GM13976 (cell line): ENCODE results near the gene RAD23B.

ENCODE experiments used
- DNase-seq: peaks from one replicate; pipeline ENCODE4 v3.0.0; 2012; ENCODE audit warnings: low spot score
- in situ Hi-C: fragments of 300-500 bp; cut with MboI; formaldehyde crosslinking; loops from one replicate; pipeline ENCODE4 v1.12.0; 2022; ENCODE audit warnings: low sequenced_read_pairs, mixed read lengths, inconsistent platforms; ENCODE audit not compliant: unreplicated experiment
- TF ChIP-seq, protein P1 (sequence below): IDR thresholded peaks from 2 replicates; pipeline ENCODE4 v1.5.1; 2012; ENCODE audit warnings: borderline replicate concordance, mild to moderate bottlenecking; ENCODE audit not compliant: insufficient read depth; ENCODE audit errors: extremely low read depth, missing control alignments, control extremely low read depth

The RAD23B gene

DNA sequence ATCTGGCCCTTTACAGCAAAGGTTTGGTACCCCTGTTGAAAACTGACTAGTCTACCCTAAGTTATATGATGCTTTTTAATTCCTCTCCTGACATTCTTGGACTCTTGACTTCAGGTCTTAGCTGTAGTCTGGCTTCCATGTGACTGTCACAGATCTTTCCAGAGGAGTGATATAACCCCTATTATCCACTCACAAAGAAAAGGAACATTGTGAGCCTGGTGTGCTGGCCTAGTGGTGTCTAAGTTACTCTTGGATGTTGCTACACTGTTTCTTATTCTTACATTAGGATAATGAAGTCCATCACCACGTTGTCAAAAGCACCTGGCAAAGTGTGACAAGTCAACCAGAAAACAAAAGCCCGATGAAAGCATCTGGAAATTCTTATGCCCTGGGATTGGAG, 49.8 kb downstream of the RAD23B start:
- TF ChIP-seq, protein P1, sequence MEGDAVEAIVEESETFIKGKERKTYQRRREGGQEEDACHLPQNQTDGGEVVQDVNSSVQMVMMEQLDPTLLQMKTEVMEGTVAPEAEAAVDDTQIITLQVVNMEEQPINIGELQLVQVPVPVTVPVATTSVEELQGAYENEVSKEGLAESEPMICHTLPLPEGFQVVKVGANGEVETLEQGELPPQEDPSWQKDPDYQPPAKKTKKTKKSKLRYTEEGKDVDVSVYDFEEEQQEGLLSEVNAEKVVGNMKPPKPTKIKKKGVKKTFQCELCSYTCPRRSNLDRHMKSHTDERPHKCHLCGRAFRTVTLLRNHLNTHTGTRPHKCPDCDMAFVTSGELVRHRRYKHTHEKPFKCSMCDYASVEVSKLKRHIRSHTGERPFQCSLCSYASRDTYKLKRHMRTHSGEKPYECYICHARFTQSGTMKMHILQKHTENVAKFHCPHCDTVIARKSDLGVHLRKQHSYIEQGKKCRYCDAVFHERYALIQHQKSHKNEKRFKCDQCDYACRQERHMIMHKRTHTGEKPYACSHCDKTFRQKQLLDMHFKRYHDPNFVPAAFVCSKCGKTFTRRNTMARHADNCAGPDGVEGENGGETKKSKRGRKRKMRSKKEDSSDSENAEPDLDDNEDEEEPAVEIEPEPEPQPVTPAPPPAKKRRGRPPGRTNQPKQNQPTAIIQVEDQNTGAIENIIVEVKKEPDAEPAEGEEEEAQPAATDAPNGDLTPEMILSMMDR = no peak
- in situ Hi-C loops = no loop called here
- DNase-seq = no peak

DNA sequence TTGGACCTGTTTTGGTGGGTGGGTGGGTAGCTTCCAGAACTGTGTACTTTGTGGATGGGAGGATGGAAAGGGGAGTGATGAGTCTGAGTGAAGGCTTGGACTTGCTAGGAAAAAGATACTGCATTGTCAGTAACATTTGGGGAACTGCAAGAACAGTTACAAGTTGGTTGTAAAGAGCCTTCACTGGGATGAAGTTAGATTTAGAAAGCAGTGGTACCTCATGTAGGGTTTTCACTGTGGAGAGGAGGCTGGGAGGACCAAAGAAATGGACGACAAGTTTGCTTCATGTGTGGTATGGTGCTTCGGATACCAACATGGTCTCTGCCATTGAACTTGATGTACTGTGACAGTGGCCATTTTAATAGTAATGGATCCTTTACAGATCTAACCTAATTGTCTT, 50.3 kb downstream of the RAD23B start:
- TF ChIP-seq, protein P1 = no peak
- in situ Hi-C loops = no loop called here
- DNase-seq = no peak

DNA sequence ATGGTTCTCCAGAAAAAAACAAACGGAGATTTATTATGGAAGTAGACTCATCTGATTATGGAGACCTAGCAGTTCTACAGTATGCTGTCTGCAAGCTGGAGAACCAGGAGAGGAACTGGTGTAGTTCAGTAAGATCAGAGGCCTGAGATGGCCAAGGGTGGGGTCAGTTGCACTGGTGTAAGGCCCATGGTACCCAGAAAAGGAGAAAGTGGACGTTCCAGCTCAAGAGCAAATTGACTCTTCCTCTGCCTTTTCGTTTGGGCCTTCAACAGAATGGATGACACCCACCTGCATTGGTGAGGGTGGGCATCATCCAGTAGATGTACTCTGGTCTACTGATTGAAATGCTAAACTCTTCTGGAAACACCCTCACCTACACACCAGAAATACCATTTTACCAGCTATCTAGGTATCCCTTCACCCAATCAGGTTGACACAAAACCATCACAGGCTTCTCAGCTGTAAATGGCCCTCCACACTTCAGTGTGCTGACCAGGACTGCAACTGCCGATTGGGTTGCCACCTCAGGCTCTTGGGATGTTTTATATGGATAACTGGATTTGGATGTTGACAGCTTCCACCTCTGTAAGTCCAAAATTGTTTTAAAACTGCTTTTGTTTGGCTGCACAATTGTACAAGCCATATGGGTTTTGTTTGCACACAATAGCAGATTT, 51.2 kb downstream of the RAD23B start:
- in situ Hi-C loops = no loop called here
- TF ChIP-seq, protein P1 = no peak
- DNase-seq = no peak

DNA sequence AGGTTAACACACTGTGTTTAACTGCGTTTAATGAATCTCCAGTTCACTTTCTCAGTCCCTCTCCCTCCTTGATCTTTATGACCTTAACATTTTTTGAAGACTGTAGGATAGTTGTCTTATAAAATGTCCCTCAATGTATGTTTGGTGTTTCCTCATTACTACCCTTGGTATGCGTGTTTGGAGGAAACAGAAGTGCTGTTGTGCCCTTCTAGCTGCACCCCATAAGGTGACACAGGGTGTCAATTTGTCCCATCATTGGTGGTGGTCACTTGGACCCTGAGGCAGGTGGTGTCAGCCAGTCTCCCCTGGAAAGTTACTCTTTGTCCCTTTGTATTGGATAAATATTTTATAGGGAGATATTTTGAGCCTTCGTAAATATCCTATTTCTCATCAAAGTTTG, 52.3 kb downstream of the RAD23B start:
- TF ChIP-seq, protein P1 = no peak
- in situ Hi-C loops = no loop called here
- no peak for DNase-seq

DNA sequence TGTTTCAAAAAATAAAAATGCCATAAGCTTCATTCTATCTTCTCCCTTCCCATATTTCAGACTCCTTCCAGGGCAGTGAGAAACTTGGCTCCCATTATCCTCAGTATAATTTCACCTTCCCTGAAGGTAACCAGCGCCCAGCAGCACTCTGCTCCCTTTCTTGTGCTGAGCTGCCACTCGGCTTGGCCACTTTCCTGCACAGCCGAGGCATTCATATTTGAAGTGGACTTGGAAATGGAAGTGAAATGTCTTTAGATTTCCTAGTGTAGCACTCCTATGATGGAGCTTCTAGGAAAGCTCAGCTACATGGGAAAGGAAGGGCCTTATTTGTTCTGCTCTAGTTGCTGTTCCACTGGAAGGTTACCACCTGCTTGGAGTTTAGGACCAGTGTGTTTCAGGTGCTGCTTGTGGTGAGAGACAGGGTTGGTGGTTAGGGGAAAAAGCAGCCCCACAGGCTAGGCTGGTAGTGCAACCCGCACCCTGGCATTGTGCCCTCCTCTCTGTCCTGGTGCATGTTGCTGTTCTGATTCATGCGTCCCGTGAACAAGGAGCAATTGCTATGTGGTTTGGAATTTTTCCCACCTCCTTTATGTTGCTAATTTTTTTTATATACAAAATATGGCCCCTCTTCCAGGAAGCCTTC, 53.8 kb downstream of the RAD23B start:
- TF ChIP-seq, protein P1 = no peak
- DNase-seq = no peak
- in situ Hi-C loops = no loop called here

DNA sequence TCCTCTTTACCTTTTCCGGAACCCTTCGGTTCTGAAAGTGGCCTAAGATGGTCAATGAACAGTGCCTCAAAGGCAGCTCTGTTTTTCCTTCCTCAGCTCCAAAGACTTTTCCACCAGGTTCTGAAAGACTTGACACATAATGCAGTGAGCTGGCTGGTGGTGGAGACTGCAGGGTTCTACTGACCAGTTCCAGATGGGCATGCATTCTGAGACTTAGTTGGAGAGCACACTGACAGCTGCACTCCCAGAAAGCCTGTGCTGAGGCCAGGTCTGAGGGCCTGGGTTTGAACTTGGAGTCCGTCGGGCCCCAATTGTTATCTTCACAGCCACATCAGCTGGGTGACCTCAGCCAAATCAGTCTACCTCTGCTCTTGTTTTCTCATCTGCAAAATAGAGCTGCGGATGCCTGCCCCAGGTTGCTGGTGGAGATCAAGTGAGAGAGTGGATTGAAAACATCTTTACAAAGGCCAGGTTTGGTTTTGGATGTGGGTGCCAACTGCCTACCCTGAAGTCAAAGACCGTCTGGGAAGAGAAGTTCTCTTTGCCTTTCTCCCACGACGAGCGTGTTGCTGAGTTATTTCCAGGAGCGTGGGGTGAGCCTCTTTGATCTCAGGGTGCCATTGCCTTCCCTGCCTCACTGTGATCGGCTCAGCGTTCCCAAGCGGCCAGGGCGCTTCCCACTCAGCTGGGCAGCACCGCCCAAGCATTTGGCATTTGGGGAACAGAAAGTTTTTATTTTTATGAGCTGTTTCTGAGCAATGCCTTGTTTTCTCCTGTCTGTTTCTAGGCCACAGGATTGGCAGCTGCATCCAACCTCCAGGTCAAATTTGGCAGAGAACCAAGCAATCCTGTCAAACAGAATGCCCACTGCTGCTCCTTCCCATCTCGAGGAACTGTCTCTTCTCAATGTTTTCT, 54.9 kb downstream of the RAD23B start:
- in situ Hi-C loops = no loop called here
- DNase-seq = no peak
- TF ChIP-seq, protein P1 = no peak
